GM23248 (cell line): Measurements from ENCODE around the gene PLEKHA1.

Experiments
- EZH2 ChIP-seq: fragments of 200-600 bp; sonication (generic); IDR thresholded peaks from 2 replicates; pipeline ENCODE4 v1.6.1; 2018; ENCODE audit warnings: antibody characterized with exemption, mild to moderate bottlenecking; ENCODE audit not compliant: insufficient read depth, poor library complexity, severe bottlenecking
- EZH2phosphoT487 ChIP-seq: fragments of 200-600 bp; sonication (generic); IDR thresholded peaks from 2 replicates; pipeline ENCODE4 v1.6.1; 2018; ENCODE audit warnings: antibody characterized with exemption, moderate library complexity, mild to moderate bottlenecking, low read depth; ENCODE audit not compliant: insufficient read depth

GRCh38 chr10:122478971-122479370 lies 104.5 kb downstream of the PLEKHA1 start:
- TF ChIP-seq EZH2 (no peak), EZH2phosphoT487 (no peak)
